HG03520 (cell line): ENCODE results near the gene C2orf68.
"Not testable (repeated sequence)": the region's sequence is repeated elsewhere in the genome, so short reads cannot be mapped to it uniquely, and the experiment has no call there.

Experiments
- ATAC-seq: cut with Tn5 transposase; IDR thresholded peaks from one replicate; pipeline ENCODE4 v1.9.1; 2021; ENCODE audit warnings: mild to moderate bottlenecking, moderate library complexity; ENCODE audit not compliant: unreplicated experiment

Gene C2orf68

DNA sequence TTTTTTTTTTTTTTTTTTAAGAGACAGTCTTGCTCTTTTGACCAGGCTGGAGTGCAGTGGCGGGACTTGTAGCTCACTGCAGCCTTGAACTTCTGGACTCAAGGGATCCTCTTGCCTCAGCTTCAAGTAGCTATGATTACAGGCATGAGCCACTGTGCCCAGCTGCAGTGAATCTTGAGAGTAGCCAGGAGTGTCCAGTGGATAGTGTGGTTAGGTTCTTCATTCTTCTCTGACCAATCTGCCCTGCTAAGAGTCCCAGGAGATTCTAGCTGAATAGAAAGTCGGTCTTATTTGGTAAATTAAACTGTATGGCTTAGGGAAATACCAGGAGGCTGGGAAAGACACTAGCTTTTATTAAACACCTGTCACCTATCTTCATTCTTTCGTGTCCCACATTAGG is 19.4 kb upstream of the C2orf68 start:
- no peak for ATAC-seq

DNA sequence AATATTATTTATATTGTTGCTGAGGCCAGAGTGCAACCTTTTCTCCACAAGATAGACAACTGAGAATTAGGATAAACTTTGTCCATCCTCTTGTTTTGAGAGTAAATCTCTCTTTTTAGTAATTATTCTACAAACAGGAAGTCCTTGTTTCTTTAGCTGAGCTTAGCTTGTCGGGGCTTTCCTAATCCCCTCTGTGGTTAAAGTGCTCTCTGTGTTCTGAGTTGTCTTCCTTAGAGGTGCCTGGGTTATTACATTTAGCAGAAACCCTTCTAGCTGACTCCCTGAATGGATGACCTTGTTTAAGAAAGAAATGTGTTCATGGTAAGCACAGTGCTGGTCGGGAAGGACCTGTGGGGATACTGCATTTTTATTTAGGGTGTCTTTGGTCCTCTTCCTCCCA is 16.8 kb upstream of the C2orf68 start:
- no peak for ATAC-seq

DNA sequence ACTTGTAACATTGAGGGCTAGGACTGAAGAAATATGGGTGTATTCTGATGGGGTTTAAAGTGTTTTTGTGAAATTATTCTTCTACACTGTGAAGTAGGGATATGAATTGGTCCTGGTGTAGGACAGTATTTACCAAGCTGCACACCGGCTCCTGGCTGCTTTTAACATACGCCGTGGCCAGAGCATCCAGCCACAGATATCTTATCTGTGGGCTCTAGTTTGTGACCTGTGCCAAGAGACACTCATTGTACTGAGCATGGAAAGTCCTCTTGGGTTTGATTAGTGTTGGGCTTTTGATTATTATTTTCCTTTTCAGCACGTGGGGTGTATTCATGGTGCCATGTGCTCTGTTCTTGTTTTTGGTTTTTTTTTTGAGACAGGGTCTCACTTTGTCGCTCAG is 12.1 kb upstream of the C2orf68 start:
- ATAC-seq = no peak

DNA sequence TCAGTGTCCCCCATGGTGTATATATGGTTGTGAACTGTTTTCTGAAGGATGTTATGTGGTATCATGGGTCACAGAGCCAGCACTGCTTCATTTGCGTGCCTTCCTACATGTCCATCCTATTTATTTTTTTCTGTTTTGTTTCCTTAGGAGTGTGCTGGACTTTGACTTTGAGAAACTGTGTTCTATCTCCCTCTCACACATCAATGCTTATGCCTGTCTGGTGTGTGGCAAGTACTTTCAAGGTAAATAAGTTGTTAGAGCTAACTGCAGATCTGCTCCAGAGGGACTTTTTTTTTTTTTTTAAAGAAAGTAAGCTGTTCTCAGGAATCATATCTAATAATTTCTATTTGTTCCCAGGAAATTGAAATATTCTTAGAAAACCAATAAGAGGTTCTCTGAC is 9.5 kb upstream of the C2orf68 start:
- no peak for ATAC-seq

DNA sequence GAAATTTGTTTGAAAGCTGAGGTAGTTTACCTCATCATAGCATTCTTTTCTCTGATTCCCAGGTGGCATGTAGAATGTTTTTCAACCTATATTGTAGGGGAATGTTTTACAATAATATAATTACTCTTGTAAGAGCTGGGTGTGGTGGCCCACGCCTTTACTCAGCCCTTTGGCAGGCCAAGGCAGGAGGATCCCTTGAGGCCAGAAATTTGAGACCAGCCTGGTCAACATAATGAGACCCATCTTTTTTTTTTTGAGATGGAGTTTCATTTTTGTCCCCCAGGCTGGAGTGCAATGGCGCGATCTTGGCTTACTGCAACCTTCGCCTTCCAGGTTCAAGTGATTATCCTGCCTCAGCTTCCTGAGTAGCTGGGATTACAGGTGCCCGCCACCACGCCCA is 7.8 kb upstream of the C2orf68 start:
- no peak for ATAC-seq

DNA sequence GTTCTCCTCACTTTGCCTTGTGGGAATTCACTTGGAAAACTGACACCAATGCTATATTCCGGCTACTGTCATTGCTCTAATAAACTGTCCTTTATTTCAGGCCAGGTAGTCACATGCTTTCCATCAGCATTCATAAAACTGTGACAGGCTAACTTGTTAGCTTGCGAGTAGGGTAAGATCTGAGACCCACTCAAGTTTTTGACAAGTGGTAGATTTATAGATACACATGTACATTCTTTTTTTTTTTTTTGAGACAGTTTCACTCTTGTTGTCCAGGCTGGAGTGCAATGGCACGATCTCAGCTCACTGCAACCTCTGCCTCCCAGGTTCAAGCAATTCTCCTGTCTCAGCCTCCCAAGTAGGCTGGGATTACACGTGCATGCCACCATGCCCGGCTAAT is 5.9 kb upstream of the C2orf68 start:
- ATAC-seq = not testable (repeated sequence)

DNA sequence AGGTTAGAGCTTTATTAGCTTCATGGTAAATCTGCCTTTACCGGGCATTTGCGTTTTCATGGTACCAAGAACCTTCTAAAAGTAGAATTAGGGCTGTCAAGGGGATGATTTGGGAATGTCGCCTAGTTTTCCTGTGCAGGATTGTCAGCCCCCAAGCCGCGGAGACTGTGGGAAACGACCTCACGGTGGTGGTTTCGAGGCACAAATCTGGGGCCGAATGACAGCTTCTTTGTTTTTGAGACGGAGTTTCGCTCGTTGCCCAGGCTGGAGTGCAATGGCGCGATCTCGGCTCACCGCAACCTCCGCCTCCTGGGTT is 3.5 kb upstream of the C2orf68 start:
- ATAC-seq = no peak

DNA sequence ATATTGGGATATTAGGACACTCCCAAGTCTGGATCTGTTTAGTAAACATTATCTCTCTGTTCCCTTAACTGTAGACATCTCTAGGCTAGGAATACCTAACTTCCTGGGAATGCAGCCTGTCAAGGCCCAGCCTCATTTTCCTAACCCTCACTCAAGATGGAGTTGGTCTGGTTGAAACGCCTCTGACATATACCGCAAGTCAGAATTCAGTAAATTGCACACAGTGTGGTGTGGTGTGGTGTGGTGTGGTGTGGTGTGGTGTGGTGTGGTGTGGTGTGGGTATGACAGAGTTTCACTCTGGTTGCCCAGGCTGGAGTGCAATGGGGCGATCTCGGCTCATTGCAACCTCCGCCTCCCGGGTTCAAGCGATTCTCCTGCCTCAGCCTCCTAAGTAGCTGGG is 2.9 kb upstream of the C2orf68 start:
- ATAC-seq = not testable (repeated sequence)

DNA sequence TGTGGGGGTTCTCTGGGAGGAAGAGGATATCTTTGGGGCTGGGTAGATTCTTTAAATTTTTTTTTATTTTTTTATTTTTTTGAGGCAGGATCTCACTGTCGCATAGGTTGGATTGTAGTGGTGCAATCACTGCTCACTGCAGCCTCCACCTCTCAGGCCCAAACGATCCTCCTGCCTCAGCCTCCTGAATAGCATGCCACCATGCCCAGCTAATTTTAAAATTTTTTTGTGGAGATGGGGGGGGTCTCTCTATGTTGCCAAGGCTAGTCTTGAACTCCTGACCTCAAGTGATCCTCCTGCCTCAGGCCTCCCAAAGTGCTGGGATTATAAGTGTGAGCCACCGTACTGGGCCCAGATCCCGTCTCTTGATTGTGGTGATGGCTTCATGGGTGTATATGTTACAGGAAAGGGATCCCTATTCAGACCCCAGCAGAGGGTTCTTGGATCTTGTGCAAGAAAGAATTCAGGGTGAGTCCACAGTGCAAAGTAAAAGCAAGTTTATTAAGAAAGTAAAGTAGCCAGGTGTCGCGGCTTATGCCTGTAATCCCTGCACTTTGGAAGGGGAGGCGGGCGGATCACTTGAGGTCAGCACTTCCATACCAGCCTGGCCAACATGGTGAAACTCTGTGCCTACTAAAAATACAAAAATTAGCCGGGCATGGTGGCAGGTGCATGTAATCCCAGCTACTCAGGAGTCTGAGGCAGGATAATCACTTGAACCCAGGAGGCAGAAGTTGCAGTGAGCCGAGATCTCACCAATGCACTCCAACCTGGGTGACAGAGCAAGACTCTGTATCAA is 2.0 kb upstream of the C2orf68 start:
- ATAC-seq = no peak

DNA sequence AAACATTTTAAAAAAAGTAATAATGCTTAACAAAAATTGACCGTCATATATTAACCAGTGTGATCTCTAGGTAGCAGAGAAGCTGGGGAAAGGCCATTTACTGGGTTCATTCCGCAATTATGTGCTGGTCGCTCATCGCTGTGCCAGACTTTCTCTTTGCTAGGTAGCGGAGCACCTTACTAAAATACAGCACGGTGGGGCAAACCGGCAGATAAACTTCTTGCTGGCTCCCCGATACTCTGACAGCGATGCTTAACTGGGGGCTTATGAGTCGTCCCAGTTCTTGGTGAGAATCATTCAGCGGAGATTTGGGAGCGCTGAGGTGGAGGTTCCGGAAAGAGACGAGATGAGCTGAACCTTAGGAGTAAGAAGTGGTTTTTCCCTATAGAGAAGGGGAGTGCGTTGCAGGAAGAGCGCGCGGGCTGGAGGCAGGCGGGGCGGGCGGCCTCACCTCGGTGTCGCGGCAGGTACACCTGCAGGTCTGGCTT is 605 bp downstream of the C2orf68 start:
- no peak for ATAC-seq

DNA sequence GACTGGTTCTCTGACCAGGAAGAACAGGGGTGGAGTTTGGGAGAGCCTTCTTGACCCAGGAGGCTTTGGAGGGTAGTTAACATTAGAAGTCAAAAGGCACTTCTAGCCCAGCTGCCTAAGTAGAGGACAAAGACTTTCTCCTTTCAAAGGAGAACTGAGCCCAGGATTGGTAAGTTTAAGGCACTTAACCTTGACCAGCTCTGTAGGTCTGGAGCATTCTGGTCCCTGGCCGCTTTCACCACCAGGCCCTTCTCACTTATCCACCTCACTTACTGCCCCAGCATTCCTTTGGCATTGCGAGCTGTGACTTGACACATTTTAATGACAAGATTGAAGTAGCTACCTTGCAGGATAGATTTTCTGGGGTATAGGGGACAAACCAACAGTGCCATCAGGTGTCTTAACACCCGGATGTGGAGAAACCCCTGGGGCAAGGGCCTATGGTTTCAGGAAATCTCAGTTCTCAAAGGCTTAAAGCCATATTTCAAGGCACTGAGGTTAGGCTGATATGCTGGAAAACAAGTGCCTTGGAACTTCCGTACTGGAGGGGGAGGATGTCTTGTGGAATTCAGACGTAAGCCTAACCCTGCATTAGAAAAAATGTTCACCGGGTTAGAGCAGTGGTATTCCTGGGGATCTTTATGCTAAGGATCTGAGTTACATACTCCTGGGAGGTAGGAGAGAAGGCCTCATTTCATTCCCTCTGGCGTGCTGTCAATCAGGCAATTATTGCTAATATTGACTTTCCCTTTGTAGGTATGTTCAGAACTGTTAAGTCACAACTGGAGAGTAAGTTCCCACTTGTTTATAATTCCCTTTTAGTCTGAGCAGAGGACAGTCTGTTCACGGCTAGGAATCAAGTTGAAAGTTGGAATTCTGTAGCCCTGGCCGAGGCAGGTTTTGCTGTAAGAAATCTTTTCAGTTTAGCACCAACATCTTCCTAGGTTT is 4.3 kb downstream of the C2orf68 start:
- ATAC-seq = no peak

DNA sequence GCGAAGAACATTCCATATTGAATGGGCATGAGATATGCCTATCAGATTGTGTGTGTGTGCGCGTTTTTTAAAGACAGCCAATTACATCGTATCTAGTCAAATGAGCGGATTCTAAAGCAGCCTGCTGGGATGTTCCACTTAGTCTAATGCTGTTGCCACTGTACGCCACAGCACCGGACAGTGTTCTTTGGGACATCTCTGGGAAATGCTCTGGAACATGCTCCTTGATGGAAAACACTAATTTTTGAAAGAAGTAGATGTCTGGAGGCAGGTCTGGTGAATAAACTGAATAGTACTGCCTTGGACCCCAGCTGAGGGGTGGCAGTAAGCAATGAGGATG is 5.8 kb downstream of the C2orf68 start:
- no peak for ATAC-seq

DNA sequence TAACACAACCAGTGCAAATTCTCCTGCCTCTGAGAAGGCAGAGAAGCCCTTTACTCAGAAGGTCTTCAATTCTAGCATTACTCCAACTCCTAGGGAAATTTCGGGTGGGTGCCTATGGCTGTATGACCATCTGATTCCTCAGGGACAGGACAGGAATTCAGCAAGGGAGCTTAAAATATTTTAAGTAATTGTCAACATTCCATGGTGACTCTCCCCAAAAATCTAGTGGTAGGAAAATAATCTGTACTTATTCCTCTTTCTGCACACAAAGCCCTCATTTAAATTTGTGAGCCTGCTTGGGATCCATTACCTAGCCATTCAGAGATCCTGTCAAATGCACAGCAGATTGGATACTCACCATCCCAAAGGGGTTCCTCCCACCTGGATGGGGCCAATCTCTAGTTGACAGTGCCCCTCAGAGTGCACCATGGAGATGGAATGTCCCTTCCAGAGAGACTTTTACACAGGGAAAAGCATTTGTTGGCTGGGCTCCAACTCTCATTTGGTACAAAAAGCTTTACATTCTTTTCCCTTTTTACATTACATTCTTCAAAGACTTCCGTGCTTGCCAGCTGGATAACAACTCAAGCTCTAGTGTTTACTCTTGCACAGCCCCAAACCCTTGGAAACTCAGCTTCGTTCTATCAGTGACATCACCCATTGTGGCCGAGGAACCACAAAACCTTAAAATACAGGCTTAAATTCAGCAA is 6.3 kb downstream of the C2orf68 start:
- no peak for ATAC-seq

DNA sequence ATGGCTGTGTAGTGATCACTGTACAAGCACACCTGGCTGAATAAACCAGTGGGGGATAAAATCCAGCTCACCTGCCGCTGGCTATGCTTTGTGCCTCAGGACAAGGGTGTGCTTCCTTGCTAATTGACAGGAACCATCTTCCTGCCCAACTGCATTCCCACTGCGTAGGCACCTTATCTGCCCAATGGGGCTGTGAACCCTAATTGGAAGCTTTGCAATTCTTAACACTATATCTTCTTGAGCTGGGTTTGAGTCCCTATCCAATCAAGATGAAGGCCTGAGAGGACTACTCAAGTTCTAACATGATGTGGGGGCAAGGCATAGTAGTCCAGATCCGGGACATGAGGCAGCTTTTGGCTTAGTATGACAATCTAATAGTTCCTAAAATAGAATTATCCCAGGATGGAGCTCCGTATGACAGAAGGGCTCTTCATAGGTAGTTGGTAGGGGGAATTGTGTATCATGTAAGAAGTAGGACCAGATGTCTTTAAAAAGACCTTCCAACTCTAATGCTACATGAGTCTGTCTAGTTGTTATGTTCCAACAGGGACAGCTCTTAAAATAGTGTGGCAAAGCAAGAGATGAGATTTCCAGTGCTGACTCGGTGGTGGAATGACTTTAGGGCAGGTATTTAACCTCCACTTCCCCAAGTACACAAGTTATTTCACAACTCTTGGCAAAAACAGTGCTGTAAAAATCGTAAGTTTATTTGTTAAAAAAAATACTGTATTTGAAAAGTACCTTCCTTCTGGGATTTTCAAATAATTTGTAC is 7.1 kb downstream of the C2orf68 start:
- ATAC-seq = no peak

DNA sequence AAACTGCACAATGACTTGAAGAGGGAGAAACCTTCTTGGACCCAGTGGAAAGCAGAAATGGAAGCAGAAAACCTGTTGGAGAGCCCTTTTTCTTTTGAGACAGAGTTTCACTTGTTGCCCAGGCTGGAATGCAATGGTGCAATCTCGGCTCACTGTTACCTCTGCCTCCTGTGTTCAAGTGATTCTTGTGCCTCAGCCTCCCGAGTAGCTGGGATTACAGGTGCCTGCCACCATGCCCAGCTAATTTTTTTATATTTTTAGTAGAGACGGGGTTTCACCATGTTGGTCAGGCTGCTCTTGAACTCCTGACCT is 7.8 kb downstream of the C2orf68 start:
- ATAC-seq = not testable (repeated sequence)

DNA sequence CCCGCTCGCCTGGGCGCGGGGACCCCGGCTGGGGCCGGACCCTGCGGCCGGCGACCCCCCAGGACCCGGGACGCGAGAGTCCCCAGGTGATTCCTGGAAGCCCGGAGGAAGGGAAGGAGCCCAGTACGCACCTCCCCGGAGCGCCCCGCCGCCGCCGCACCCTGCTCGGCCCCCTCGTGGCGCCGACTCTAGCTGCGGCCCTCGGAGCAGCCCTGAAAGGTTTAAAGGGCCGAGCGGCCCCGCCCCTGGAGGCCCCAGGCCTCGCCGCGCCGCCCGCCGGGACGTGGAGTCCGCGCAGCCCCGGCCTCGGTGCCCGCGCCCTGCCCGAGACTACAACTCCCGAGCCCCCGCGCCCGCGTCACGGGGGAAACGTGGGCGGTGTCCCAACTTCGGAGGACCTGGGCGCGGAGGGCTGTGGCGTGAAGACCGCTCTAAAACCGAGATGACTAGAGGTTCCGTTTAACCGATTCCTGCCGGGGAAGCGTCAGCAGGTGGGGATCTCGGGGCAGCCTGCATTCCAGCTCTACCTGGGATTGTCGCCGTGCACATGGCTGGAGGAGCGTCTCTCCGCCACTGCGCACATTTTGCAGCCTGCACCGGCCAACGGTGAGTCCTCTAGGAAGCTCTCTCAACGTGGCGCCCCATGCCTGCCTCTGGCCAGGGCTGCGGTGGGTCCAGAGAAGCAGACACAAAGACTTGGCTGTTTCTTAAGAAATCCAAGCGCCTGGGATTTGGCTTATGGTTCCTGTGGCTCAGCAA is 9.2 kb downstream of the C2orf68 start, which contains the start of gene TMEM150A:
Gene TMEM150A, minus strand, starts transcription at position 223 of the 759 bp plus-strand sequence. CDS start 750 bp downstream, outside the sequence.
- peak; percentile 94 for ATAC-seq

DNA sequence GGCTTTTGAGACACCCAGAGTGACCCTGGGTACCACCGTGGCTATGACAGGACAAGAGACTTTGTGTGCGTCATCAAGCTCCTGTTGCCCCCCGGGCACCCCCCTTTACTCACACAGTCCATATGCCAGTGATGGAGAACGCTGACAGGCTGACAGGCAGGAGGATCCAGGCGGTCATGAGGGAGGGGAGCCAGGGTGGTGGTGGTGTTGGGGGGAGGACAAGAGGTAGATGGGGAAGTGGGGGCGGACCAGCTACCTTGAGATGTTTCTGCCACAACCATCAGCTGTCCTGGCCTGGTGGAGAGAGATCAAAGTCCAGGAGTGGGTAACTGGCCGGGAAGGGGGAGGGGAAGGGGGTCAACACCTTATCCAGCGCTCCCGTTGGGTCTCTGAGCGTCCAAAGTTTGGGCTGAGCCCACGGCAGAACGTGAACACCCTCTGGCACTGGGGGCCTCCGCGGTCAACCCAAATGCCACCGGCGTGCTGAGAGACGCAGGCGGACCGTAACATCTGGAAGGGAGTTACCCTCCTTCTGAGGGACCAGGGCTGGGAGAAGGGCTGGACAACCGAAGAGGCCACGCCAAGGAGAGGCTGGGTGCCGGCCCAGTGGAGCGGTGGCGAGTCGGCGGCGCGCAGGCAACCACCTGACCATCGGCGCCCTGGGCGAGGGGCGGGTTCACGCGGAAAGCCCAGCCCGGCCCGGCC is 9.9 kb downstream of the C2orf68 start:
- ATAC-seq = peak; percentile 24

DNA sequence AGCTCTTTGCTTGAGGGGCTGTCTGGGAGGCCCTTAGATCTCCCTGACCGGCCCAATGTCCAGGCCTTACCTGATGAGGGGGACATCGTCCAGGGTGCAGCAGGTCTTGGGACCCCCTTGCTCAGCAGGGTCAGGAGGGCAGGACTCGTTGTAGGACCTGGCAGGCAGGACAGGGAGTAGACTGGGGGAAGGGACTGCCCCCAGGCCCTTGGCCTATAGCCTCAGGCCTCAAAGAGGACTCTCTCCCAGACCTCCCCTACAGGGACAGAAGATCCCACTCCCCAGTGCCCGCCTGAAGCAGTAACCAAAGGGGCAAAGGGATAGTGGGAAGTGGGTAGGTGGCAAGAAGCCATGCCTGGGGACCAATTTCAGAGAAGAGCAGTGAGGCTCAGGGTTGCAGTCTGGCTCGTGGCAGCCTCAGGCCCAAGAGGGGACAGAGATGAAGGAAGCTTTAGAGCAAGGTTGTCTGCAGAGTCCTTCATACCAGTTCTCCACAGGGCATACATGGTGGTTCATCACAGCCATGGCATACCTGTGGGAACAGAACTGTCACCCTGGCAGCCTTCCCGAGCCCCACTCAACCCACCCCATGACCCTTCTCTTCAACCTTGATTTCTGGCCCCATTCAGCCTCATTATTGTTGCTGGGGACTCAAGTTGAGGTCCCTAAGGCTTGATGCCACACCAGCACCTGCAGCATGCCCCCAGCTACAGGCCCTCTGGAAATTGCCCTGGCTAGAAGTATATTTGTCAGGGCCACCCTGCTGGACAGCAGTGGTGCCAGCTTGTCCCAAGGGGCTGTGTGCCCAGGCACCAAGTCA is 10.7 kb downstream of the C2orf68 start:
- no peak for ATAC-seq

DNA sequence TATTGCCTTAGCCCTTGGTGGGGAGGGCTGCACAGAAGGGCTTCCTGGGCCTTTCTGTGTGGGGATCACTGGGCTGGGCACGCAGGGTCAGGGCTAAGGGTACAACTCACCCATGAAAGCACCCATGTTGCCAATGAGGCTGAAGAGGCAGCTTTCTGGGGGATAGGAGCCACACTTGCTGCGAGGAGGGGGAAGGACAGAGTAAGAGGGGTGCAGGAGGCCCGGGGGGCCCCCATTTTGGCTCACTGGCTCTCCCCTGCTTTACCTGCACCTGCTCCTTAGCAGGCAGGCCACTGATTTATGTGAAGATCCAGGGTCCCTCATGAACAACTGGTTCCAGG is 11.7 kb downstream of the C2orf68 start:
- ATAC-seq = no peak
